ENCODE results near the gene MAG. TPM values are rescaled to one million over a fixed set of nuclear protein-coding genes. Genes with fewer than 3 reads are reported as not detected.

MAG gene
- total and polyA plus RNA-seq, 2 of the 13 experiments (the other 11 are each of a cell fraction or from before 2014, with no cell fraction given) = 0.20 to 1.3 TPM

DNA sequence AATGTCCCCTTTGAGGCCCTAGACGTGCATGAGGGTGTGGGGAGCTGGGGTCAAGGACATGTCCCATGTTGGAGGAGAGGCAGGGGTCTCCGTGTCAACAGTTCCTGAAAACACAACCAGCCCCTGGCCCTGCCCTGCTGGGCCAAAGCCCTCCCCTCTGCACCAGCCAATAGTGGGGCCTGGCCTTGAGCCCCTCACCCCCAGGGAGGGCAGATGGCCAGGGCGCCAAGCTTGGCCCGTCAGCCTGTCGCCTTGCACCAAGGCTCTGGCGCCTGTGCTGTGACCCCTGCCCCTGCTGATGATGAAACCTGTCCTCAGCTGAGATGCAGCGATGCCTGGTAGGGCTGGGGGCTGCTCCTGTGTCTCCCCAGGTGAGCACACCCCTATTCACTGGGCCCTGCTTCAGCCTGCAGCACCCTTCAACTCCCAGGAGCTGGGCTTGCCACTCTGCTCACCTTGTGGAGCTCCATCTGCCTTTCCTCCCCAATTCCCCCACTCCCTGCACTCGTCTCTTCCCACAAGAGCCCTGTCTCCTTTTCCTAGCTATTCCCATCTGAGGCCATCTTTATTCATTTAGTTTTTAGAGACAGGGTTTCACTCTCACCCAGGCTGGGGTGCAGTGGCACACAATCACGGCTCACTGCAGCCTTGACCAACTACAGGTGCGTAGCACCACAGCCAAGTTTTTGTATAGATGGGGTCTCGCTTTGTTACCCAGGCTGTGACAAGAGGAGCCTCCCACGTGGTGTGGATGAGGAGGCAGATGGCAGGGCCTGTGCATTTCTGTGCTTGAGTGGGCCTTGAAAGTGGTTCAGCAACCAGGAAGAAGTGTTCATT lies 11.8 kb upstream of the MAG start (continued):
- no peak for TF ChIP-seq XBP1 (CRISPR knock-in tag; IDR thresholded peaks at IDR 0.05)
- TF ChIP-seq PCBP2 (optimal IDR thresholded peaks at IDR 0.05; ENCODE audit: low read depth, low read length, poor library complexity, severe bottlenecking) = no peak
- peak; percentile 61; the same call in 1 of the 2 replicates for TF ChIP-seq ZNF331 (CRISPR knock-in tag; IDR thresholded peaks at IDR 0.05)
- TF ChIP-seq NR2F1 (CRISPR knock-in tag; IDR thresholded peaks at IDR 0.05) = peak; percentile 49 to 81; a peak in 2 of 4 replicates
- no peak for TF ChIP-seq ZSCAN9 (CRISPR knock-in tag; IDR thresholded peaks at IDR 0.05; ENCODE audit: borderline replicate concordance)
- TF ChIP-seq, protein P1, sequence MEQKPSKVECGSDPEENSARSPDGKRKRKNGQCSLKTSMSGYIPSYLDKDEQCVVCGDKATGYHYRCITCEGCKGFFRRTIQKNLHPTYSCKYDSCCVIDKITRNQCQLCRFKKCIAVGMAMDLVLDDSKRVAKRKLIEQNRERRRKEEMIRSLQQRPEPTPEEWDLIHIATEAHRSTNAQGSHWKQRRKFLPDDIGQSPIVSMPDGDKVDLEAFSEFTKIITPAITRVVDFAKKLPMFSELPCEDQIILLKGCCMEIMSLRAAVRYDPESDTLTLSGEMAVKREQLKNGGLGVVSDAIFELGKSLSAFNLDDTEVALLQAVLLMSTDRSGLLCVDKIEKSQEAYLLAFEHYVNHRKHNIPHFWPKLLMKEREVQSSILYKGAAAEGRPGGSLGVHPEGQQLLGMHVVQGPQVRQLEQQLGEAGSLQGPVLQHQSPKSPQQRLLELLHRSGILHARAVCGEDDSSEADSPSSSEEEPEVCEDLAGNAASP (CRISPR knock-in tag; IDR thresholded peaks at IDR 0.05; ENCODE audit: borderline replicate concordance) = peak; percentile 50; the same call in 1 of the 2 replicates
- TF ChIP-seq SP5 (CRISPR knock-in tag; IDR thresholded peaks at IDR 0.05; ENCODE audit: borderline replicate concordance, low read depth) = peak; percentile 54; the same call in 1 of the 2 replicates
- TF ChIP-seq HCFC1 (IDR thresholded peaks at IDR 0.05; ENCODE audit: low read depth, low read length) = no peak
- no peak for TF ChIP-seq ZNF550 (CRISPR knock-in tag; IDR thresholded peaks at IDR 0.05; ENCODE audit: borderline replicate concordance)
- TF ChIP-seq ZNF543 (CRISPR knock-in tag; IDR thresholded peaks at IDR 0.05) = 0 out of 2 replicates have a peak, but pooled peaks have one; percentile 29
- TF ChIP-seq ZNF460 (CRISPR knock-in tag; IDR thresholded peaks at IDR 0.05; ENCODE audit: borderline replicate concordance) = no peak
- no peak for TF ChIP-seq ZEB1 (IDR thresholded peaks at IDR 0.05; ENCODE audit: insufficient replicate concordance, low read depth)
- 0 out of 2 replicates have a peak, but pooled peaks have one; percentile 49 for TF ChIP-seq PPARG (CRISPR knock-in tag; conservative IDR thresholded peaks at IDR 0.05)
- peak; percentile 82 for TF ChIP-seq RARA (CRISPR knock-in tag; IDR thresholded peaks at IDR 0.05)
- TF ChIP-seq ZNF256 (CRISPR knock-in tag; conservative IDR thresholded peaks at IDR 0.05) = no peak
- no peak for TF ChIP-seq SOX13 (IDR thresholded peaks at IDR 0.05)
- peak in 1 of 2 experiments; percentile 74; a peak in 2 of 4 replicates for TF ChIP-seq SOX13 (CRISPR knock-in tag; conservative IDR thresholded peaks at IDR 0.05 in 1 of 2, IDR thresholded peaks at IDR 0.05 in 1 of 2)
- TF ChIP-seq AGO1 (IDR thresholded peaks at IDR 0.05; ENCODE audit: low read depth, low read length, poor library complexity, severe bottlenecking) = peak; percentile 98
- TF ChIP-seq RXRB (CRISPR knock-in tag; IDR thresholded peaks at IDR 0.05; ENCODE audit: borderline replicate concordance) = peak; percentile 57; the same call in 1 of the 2 replicates
- TF ChIP-seq HOXA3 (CRISPR knock-in tag; IDR thresholded peaks at IDR 0.05) = peak; percentile 63; the same call in 1 of the 2 replicates
- no peak for TF ChIP-seq RFXANK (CRISPR knock-in tag; IDR thresholded peaks at IDR 0.05)
- TF ChIP-seq ZBTB7B (CRISPR knock-in tag; IDR thresholded peaks at IDR 0.05) = peak; percentile 50
- no peak for TF ChIP-seq ELF4 (CRISPR knock-in tag; IDR thresholded peaks at IDR 0.05; ENCODE audit: borderline replicate concordance)
